Large intestine (tissue), 3 donors: ENCODE measurements around the gene SLC5A11. TPM values are rescaled to one million over a fixed set of nuclear protein-coding genes. Genes with fewer than 3 reads are reported as not detected.
"Not testable (repeated sequence)": the region's sequence is repeated elsewhere in the genome, so short reads cannot be mapped to it uniquely, and the experiment has no call there.

Source experiments
- DNase-seq, 2 donors: peaks; one replicate each; pipeline versions ENCODE4 v3.0.0 to v3.0.0-alpha.2; 2013
- H3K27ac ChIP-seq: one replicate; pipeline ENCODE4 v1.5.1; 2013; ENCODE audit warnings: low read length
- H3K27me3 ChIP-seq: 2 replicates; pipeline ENCODE4 v1.6.1; 2013; ENCODE audit warnings: low read length; ENCODE audit not compliant: control insufficient read depth, insufficient read depth
- H3K36me3 ChIP-seq: 2 replicates; pipeline ENCODE4 v1.6.1; 2013; ENCODE audit warnings: low read length; ENCODE audit not compliant: control insufficient read depth, insufficient read depth
- H3K4me1 ChIP-seq: one replicate; pipeline ENCODE4 v1.6.1; 2013; ENCODE audit warnings: low read length; ENCODE audit not compliant: control insufficient read depth, insufficient read depth
- H3K4me3 ChIP-seq: one replicate; pipeline ENCODE4 v1.5.1; 2013; ENCODE audit warnings: low read length
- H3K9me3 ChIP-seq: one replicate; pipeline ENCODE4 v1.6.1; 2013; ENCODE audit warnings: mild to moderate bottlenecking, low read depth, low read length, moderate library complexity; ENCODE audit not compliant: control insufficient read depth
- WGBS: methylation state at CpG from one replicate; pipeline ENCODE4 v1.1.5; 2013; ENCODE audit warnings: low lambda C conversion rate; ENCODE audit not compliant: insufficient coverage; 5-methylcytosine and 5-hydroxymethylcytosine counted together
- polyA plus RNA-seq: library from polyadenylated mRNA; unstranded; fragments of 120-200 nt; gene quantifications from one replicate; pipeline ENCODE4 v1.2.1, GENCODE V29; 2013

SLC5A11 gene
- polyA plus RNA-seq, 1 donor: 10.0 TPM

- Histone ChIP-seq H3K4me1 (no peaks in the 10 kb centered on the region), H3K27ac (no peak overlapping the region), H3K4me3 (no peak overlapping the region), H3K9me3 (no peaks in the 10 kb centered on the region), H3K36me3 (no peaks in the 10 kb centered on the region), H3K27me3 (no peaks in the 10 kb centered on the region)
- DNase-seq: no peak
- WGBS: 100% methylated on average over 2 of the region's 2 CpGs
Observed at GRCh38 chr16:24887472-24887871, 41.7 kb downstream of the SLC5A11 start.

GRCh38 chr16:24890746-24891145 lies 45.0 kb downstream of the SLC5A11 start:
- no peak overlapping the region for H3K4me3 ChIP-seq
- H3K27ac ChIP-seq: no peak overlapping the region
- H3K4me1 ChIP-seq: no peaks in the 10 kb centered on the region
- 85% methylated on average over 4 of the region's 13 CpGs for WGBS
- no peaks in the 10 kb centered on the region for H3K9me3 ChIP-seq
- no peak for DNase-seq
- no peaks in the 10 kb centered on the region for H3K27me3 ChIP-seq
- H3K36me3 ChIP-seq: no peaks in the 10 kb centered on the region

- no CpG with 5 or more reads among the region's 1 CpG for WGBS
- H3K9me3 ChIP-seq: no peaks in the 10 kb centered on the region
Observed at GRCh38 chr16:24896439-24896838, 50.7 kb downstream of the SLC5A11 start.

GRCh38 chr16:24897522-24897921 lies 51.8 kb downstream of the SLC5A11 start:
- not testable (repeated sequence) for H3K27me3 ChIP-seq, DNase-seq, H3K36me3 ChIP-seq, H3K4me3 ChIP-seq, H3K27ac ChIP-seq, H3K9me3 ChIP-seq, H3K4me1 ChIP-seq
- no CpG with 5 or more reads among the region's 2 CpGs for WGBS

More at GRCh38 chr16:24896439-24896838, 50.7 kb downstream of the SLC5A11 start:
- DNase-seq: no peak
- Histone ChIP-seq H3K27ac (no peak overlapping the region), H3K36me3 (no peaks in the 10 kb centered on the region), H3K4me3 (no peak overlapping the region), H3K4me1 (no peaks in the 10 kb centered on the region), H3K27me3 (no peaks in the 10 kb centered on the region)

GRCh38 chr16:24900230-24900629 lies 54.5 kb downstream of the SLC5A11 start:
- DNase-seq: no peak
- Histone ChIP-seq H3K4me1 (no peaks in the 10 kb centered on the region), H3K27ac (no peak overlapping the region)

GRCh38 chr16:24906199-24906808 lies 60.5 kb downstream of the SLC5A11 start:
- 0% methylated on average over 1 of the region's 14 CpGs for WGBS
- Histone ChIP-seq H3K4me1 (no peaks in the 10 kb centered on the region), H3K9me3 (no peaks in the 10 kb centered on the region), H3K4me3 (no peak overlapping the region), H3K27me3 (no peaks in the 10 kb centered on the region), H3K27ac (no peak overlapping the region), H3K36me3 (no peaks in the 10 kb centered on the region)
- DNase-seq: no peak

More at GRCh38 chr16:24900230-24900629, 54.5 kb downstream of the SLC5A11 start:
- Histone ChIP-seq H3K36me3 (no peaks in the 10 kb centered on the region), H3K4me3 (no peak overlapping the region), H3K9me3 (no peaks in the 10 kb centered on the region), H3K27me3 (no peaks in the 10 kb centered on the region)

GRCh38 chr16:24906901-24907300 lies 61.1 kb downstream of the SLC5A11 start:
- WGBS: no CpG with 5 or more reads among the region's 10 CpGs
- no peaks in the 10 kb centered on the region for H3K4me1 ChIP-seq
- H3K36me3 ChIP-seq: no peaks in the 10 kb centered on the region
- H3K27ac ChIP-seq: no peak overlapping the region
- H3K27me3 ChIP-seq: no peaks in the 10 kb centered on the region
- DNase-seq: no peak
- no peaks in the 10 kb centered on the region for H3K9me3 ChIP-seq
- H3K4me3 ChIP-seq: no peak overlapping the region

GRCh38 chr16:24908716-24909115 lies 63.0 kb downstream of the SLC5A11 start:
- DNase-seq: no peak
- no peak overlapping the region for H3K27ac ChIP-seq
- H3K36me3 ChIP-seq: no peaks in the 10 kb centered on the region
- no peaks in the 10 kb centered on the region for H3K27me3 ChIP-seq
- H3K9me3 ChIP-seq: no peaks in the 10 kb centered on the region
- no peak overlapping the region for H3K4me3 ChIP-seq
- WGBS: no CpG with 5 or more reads among the region's 10 CpGs
- H3K4me1 ChIP-seq: no peaks in the 10 kb centered on the region

- Histone ChIP-seq H3K4me1 (no peaks in the 10 kb centered on the region), H3K36me3 (no peaks in the 10 kb centered on the region), H3K27ac (no peak overlapping the region), H3K4me3 (no peak overlapping the region), H3K9me3 (no peaks in the 10 kb centered on the region), H3K27me3 (no peaks in the 10 kb centered on the region)
- WGBS: no CpG with 5 or more reads among the region's 5 CpGs
- DNase-seq: no peak
Observed at GRCh38 chr16:24909856-24910255, 64.1 kb downstream of the SLC5A11 start.

GRCh38 chr16:24915019-24915418 lies 69.3 kb downstream of the SLC5A11 start:
- no peak for DNase-seq
- WGBS: no CpG with 5 or more reads among the region's 2 CpGs

GRCh38 chr16:24915576-24915975 lies 69.8 kb downstream of the SLC5A11 start:
- no peaks in the 10 kb centered on the region for H3K4me1 ChIP-seq
- H3K36me3 ChIP-seq: peaks cover 31% of the 10 kb centered on the region
- H3K4me3 ChIP-seq: no peak overlapping the region
- no peak overlapping the region for H3K27ac ChIP-seq
- DNase-seq: no peak
- WGBS: no CpG with 5 or more reads among the region's 8 CpGs
- H3K27me3 ChIP-seq: no peaks in the 10 kb centered on the region
- H3K9me3 ChIP-seq: no peaks in the 10 kb centered on the region

More at GRCh38 chr16:24915019-24915418, 69.3 kb downstream of the SLC5A11 start:
- Histone ChIP-seq H3K27me3 (no peaks in the 10 kb centered on the region), H3K27ac (no peak overlapping the region), H3K36me3 (peaks cover 26% of the 10 kb centered on the region), H3K4me3 (no peak overlapping the region), H3K4me1 (no peaks in the 10 kb centered on the region), H3K9me3 (no peaks in the 10 kb centered on the region)
